ENCODE results near the gene CENPN.

DNA sequence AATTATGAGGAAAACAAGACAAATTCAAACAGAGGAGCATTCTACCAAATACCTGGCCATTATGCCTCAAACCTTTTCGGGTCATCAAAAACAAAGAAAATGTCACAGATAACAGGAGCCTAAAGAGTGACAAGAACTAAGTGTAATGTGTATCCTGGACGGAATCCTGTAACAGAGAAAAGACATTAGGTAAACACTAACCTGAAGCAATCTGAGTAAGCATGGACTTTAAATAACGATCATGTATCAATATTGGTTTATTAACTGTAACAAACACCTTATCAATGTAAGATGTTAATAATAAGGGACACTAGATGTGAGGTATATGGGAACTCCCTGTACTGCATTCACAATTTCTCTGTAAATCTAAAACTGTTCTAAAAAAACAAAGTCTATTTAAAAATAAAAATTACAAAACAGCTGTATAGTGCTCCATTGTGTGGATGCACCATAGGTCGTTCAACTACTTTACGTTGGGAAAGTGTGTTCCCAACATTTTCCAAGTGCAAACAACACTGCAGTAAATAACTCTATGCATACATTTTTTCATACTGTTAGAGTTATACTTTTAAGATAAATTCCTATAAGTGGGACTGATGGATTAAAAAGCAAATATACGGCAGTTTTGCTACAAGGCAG, 15.1 kb upstream of the CENPN start:
- TF ChIP-seq, protein P1, sequence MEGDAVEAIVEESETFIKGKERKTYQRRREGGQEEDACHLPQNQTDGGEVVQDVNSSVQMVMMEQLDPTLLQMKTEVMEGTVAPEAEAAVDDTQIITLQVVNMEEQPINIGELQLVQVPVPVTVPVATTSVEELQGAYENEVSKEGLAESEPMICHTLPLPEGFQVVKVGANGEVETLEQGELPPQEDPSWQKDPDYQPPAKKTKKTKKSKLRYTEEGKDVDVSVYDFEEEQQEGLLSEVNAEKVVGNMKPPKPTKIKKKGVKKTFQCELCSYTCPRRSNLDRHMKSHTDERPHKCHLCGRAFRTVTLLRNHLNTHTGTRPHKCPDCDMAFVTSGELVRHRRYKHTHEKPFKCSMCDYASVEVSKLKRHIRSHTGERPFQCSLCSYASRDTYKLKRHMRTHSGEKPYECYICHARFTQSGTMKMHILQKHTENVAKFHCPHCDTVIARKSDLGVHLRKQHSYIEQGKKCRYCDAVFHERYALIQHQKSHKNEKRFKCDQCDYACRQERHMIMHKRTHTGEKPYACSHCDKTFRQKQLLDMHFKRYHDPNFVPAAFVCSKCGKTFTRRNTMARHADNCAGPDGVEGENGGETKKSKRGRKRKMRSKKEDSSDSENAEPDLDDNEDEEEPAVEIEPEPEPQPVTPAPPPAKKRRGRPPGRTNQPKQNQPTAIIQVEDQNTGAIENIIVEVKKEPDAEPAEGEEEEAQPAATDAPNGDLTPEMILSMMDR (IDR thresholded peaks at IDR 0.05; ENCODE audit: low read depth, low read length), result no peak
- TF ChIP-seq EZH2phosphoT487 (IDR thresholded peaks at IDR 0.05; ENCODE audit: low read depth), result no peak

All from OCI-LY3 (cell line).